ENCODE measurements around the gene STK11. TPM values are rescaled to one million over a fixed set of nuclear protein-coding genes. Genes with fewer than 3 reads are reported as not detected.

The STK11 gene
- total RNA-seq (2022) (56.7 and 58.1 TPM in 2 replicates), Bru-seq, nascent RNA (percentile 53 among the genes with signal in this experiment), BruChase-seq, experiment 1, labeled RNA remaining after a 2-hour chase (percentile 62 among the genes with signal in this experiment), BruChase-seq, experiment 2, labeled RNA remaining after a 6-hour chase (percentile 69 among the genes with signal in this experiment)
- long read RNA-seq, transcript STK11-201 (10 exons, 2,611 nt), result major isoform, 72 of 111 reads
- long read RNA-seq, partial matches to known transcripts, result 6 of 111 reads
- long read RNA-seq, other reads (novel, unspliced or antisense), result 33 of 111 reads

GRCh38 chr19:1205114-1206099, at the start of gene STK11:
TSS of gene STK11 (plus strand) at chr19:1205778. CDS start at chr19:1206914, 1,136 bp downstream.
- Histone ChIP-seq H3K27me3 (replicated peaks; ENCODE audit: control insufficient read depth, insufficient read depth, low read length) (no peaks in the 10 kb centered on the region), H3K36me3 (ENCODE audit: control insufficient read depth, insufficient read depth, low read length) (peaks cover 3% of the 10 kb centered on the region; the same call in 1 of the 2 replicates), H3K4me3 (ENCODE audit: low read depth, low read length) (peak within 1 kb of the TSS; percentile 71), H3K4me1 (peaks cover 18% of the 10 kb centered on the region), H3K9me3 (no peaks in the 10 kb centered on the region)
- Mint-ChIP-seq H3K4me1 (ENCODE audit: low read depth, unreplicated experiment) (peaks cover 10% of the 10 kb centered on the region), H3K4me3 (ENCODE audit: unreplicated experiment) (peak within 1 kb of the TSS; percentile 88), H3K27me3 (ENCODE audit: insufficient read depth, unreplicated experiment) (no peaks in the 10 kb centered on the region), H3K9me3 (ENCODE audit: unreplicated experiment) (no peaks in the 10 kb centered on the region), H3K27ac (ENCODE audit: unreplicated experiment) (peak within 1 kb of the TSS; percentile 77), H3K36me3 (ENCODE audit: insufficient read depth, unreplicated experiment) (peaks cover 7% of the 10 kb centered on the region)
- ChIA-PET POLR2A (no interaction called here), CTCF (no interaction called here)
- BruUV-seq (replicated peaks), result TSS peak; percentile 44
- DNase-seq, result peak; percentile 98 to 99
- intact Hi-C loops (cut with micrococcal nuclease; ENCODE audit: unreplicated experiment), result no loop called here
- TF ChIP-seq CTCF (IDR thresholded peaks at IDR 0.05; ENCODE audit: insufficient read depth in 1 of 2, low read depth in 1 of 2, low read length in 1 of 2, severe bottlenecking in 1 of 2, unreplicated experiment in 1 of 2), result no peak

GRCh38 chr19:1156305-1156801, 49.2 kb upstream of the STK11 start:
- Histone ChIP-seq H3K9me3 (no peaks in the 10 kb centered on the region), H3K4me3 (ENCODE audit: low read depth, low read length) (no peak overlapping the region), H3K4me1 (no peaks in the 10 kb centered on the region), H3K27me3 (replicated peaks; ENCODE audit: control insufficient read depth, insufficient read depth, low read length) (no peaks in the 10 kb centered on the region), H3K36me3 (ENCODE audit: control insufficient read depth, insufficient read depth, low read length) (peaks cover 3% of the 10 kb centered on the region)
- intact Hi-C loops (cut with micrococcal nuclease; ENCODE audit: unreplicated experiment), result no loop called here
- Mint-ChIP-seq H3K27ac (ENCODE audit: unreplicated experiment) (no peak overlapping the region), H3K9me3 (ENCODE audit: unreplicated experiment) (no peaks in the 10 kb centered on the region), H3K4me3 (ENCODE audit: unreplicated experiment) (no peak overlapping the region), H3K27me3 (ENCODE audit: insufficient read depth, unreplicated experiment) (no peaks in the 10 kb centered on the region), H3K4me1 (ENCODE audit: low read depth, unreplicated experiment) (no peaks in the 10 kb centered on the region), H3K36me3 (ENCODE audit: insufficient read depth, unreplicated experiment) (peaks cover 34% of the 10 kb centered on the region)
- DNase-seq, result no peak
- CTCF ChIA-PET, result no interaction called here
- POLR2A ChIA-PET, result no interaction called here
- TF ChIP-seq CTCF (IDR thresholded peaks at IDR 0.05; ENCODE audit: insufficient read depth in 1 of 2, low read depth in 1 of 2, low read length in 1 of 2, severe bottlenecking in 1 of 2, unreplicated experiment in 1 of 2), result no peak
- no TSS peak for BruUV-seq (replicated peaks)

- no TSS peak for BruUV-seq (replicated peaks)
- DNase-seq, result no peak
- H3K27me3 Mint-ChIP-seq (ENCODE audit: insufficient read depth, unreplicated experiment), result no peaks in the 10 kb centered on the region
- intact Hi-C loops (cut with micrococcal nuclease; ENCODE audit: unreplicated experiment), result no loop called here
- H3K27ac Mint-ChIP-seq (ENCODE audit: unreplicated experiment), result no peak overlapping the region
- Histone ChIP-seq H3K27me3 (replicated peaks; ENCODE audit: control insufficient read depth, insufficient read depth, low read length) (no peaks in the 10 kb centered on the region), H3K4me1 (no peaks in the 10 kb centered on the region), H3K9me3 (no peaks in the 10 kb centered on the region), H3K4me3 (ENCODE audit: low read depth, low read length) (no peak overlapping the region), H3K36me3 (ENCODE audit: control insufficient read depth, insufficient read depth, low read length) (peaks cover 3% of the 10 kb centered on the region)
- CTCF ChIA-PET, result no interaction called here
- TF ChIP-seq CTCF (IDR thresholded peaks at IDR 0.05; ENCODE audit: insufficient read depth in 1 of 2, low read depth in 1 of 2, low read length in 1 of 2, severe bottlenecking in 1 of 2, unreplicated experiment in 1 of 2), result no peak
- peaks cover 32% of the 10 kb centered on the region for H3K36me3 Mint-ChIP-seq (ENCODE audit: insufficient read depth, unreplicated experiment)
- H3K4me1 Mint-ChIP-seq (ENCODE audit: low read depth, unreplicated experiment), result no peaks in the 10 kb centered on the region
- H3K9me3 Mint-ChIP-seq (ENCODE audit: unreplicated experiment), result no peaks in the 10 kb centered on the region
- POLR2A ChIA-PET, result no interaction called here
- H3K4me3 Mint-ChIP-seq (ENCODE audit: unreplicated experiment), result no peak overlapping the region
These were observed 48.6 kb upstream of the STK11 start for GRCh38 chr19:1156830-1157615.
